Measurements from ENCODE around the gene HRNR.
"Not testable (repeated sequence)": the region's sequence is repeated elsewhere in the genome, so short reads cannot be mapped to it uniquely, and the experiment has no call there.

Gene HRNR

DNA sequence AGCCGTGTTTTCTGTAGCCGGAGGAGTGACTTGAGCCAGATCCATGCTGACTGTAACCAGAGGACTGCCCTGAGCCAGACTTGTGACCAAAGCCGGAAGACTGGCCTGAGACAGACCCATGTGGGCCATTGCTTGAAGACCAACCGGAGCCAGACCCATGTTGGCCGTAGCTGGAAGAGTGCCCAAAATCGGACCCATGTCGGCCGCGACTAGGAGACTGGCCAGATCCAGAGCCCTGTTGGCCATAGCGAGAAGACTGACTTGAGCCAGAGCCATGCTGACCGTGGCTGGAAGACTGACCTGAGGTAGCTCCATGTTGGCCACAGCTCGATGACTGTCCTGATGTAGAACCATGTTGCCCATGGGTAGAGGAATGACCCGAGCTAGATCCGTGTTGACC is 4.6 kb downstream of the HRNR start:
- not testable (repeated sequence) for H3K9me3 ChIP-seq (ENCODE audit: control insufficient read depth, insufficient read depth, low read length); H3K27me3 ChIP-seq (ENCODE audit: control insufficient read depth, insufficient read depth, low read length); H3K36me3 ChIP-seq (ENCODE audit: control insufficient read depth, insufficient read depth, low read length); H3K4me1 ChIP-seq (ENCODE audit: control insufficient read depth, insufficient read depth, low read length); H3K4me3 ChIP-seq (ENCODE audit: low read depth, low read length); H3K9ac ChIP-seq (ENCODE audit: low read depth, low read length)

GRCh38 chr1:152218762-152219436 is 5.1 kb downstream of the HRNR start:
- no peak overlapping the region for H3K9ac ChIP-seq (ENCODE audit: low read depth, low read length)
- peaks cover 4% of the 10 kb centered on the region for H3K36me3 ChIP-seq (ENCODE audit: control insufficient read depth, insufficient read depth, low read length)
- H3K27me3 ChIP-seq (ENCODE audit: control insufficient read depth, insufficient read depth, low read length), result no peaks in the 10 kb centered on the region
- peaks cover 7% of the 10 kb centered on the region for H3K9me3 ChIP-seq (ENCODE audit: control insufficient read depth, insufficient read depth, low read length)
- no peak overlapping the region for H3K4me3 ChIP-seq (ENCODE audit: low read depth, low read length)
- H3K4me1 ChIP-seq (ENCODE audit: control insufficient read depth, insufficient read depth, low read length), result no peaks in the 10 kb centered on the region

DNA sequence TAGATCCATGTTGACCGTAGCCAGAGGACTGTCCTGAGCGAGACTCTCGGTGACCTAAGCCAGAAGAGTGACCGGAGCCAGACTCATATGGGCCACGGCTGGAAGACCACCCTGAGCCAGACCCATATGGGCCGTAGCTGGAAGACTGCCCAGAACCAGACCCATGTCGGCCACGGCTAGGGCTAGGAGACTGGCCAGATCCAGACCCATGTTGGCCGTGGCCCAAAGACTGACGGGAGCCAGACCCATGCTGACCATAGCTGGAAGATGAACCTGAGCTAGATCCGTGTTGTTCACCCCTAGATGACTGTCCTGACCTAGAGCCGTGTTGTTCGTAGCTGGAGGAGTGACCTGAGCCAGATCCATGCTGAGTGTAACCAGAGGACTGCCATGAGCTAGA is 8.4 kb downstream of the HRNR start:
- H3K36me3 ChIP-seq (ENCODE audit: control insufficient read depth, insufficient read depth, low read length); H3K4me3 ChIP-seq (ENCODE audit: low read depth, low read length); H3K27me3 ChIP-seq (ENCODE audit: control insufficient read depth, insufficient read depth, low read length); H3K9me3 ChIP-seq (ENCODE audit: control insufficient read depth, insufficient read depth, low read length); H3K4me1 ChIP-seq (ENCODE audit: control insufficient read depth, insufficient read depth, low read length); H3K9ac ChIP-seq (ENCODE audit: low read depth, low read length): not testable (repeated sequence)

DNA sequence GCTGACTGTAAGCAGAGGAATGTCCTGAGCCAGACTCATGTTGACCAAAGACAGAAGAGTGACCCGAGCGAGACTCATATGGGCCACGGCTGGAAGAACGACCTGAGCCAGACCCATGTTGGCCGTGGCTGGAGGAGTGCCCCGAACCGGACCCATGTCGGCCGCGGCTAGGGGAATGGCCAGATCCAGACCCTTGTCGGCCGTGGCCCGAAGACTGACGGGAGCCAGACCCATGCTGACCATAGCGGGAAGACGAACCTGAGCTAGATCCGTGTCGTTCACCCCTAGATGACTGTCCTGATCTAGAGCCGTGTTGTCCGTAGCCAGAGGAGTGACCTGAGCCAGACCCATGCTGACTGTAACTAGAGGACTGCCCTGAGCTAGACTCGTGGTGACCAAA is 9.1 kb downstream of the HRNR start:
- H3K4me3 ChIP-seq (ENCODE audit: low read depth, low read length); H3K4me1 ChIP-seq (ENCODE audit: control insufficient read depth, insufficient read depth, low read length); H3K27me3 ChIP-seq (ENCODE audit: control insufficient read depth, insufficient read depth, low read length); H3K36me3 ChIP-seq (ENCODE audit: control insufficient read depth, insufficient read depth, low read length); H3K9ac ChIP-seq (ENCODE audit: low read depth, low read length); H3K9me3 ChIP-seq (ENCODE audit: control insufficient read depth, insufficient read depth, low read length): not testable (repeated sequence)

DNA sequence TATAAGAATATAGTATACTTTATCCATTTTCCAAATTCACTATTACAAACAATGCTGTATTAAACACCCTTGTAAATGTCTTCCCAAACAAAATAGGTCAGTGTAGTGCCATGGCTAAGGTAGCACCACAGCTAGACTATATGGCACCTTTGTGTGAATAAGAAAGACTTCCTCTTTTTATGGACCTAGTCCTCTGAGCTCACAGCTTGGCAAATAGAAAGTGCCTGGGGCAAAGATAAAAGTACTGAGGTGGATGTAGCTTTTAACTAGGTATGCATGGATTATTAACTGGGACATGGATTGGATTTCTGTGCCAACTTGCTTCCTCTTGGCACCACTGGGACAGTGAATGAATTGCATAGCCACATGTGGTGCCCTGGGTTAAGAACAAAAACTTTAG is 25.0 kb downstream of the HRNR start:
- Histone ChIP-seq H3K9me3 (ENCODE audit: control insufficient read depth, insufficient read depth, low read length) (peaks cover 9% of the 10 kb centered on the region), H3K36me3 (ENCODE audit: control insufficient read depth, insufficient read depth, low read length) (no peaks in the 10 kb centered on the region), H3K27me3 (ENCODE audit: control insufficient read depth, insufficient read depth, low read length) (no peaks in the 10 kb centered on the region), H3K4me1 (ENCODE audit: control insufficient read depth, insufficient read depth, low read length) (no peaks in the 10 kb centered on the region), H3K9ac (ENCODE audit: low read depth, low read length) (no peak overlapping the region), H3K4me3 (ENCODE audit: low read depth, low read length) (no peak overlapping the region)

DNA sequence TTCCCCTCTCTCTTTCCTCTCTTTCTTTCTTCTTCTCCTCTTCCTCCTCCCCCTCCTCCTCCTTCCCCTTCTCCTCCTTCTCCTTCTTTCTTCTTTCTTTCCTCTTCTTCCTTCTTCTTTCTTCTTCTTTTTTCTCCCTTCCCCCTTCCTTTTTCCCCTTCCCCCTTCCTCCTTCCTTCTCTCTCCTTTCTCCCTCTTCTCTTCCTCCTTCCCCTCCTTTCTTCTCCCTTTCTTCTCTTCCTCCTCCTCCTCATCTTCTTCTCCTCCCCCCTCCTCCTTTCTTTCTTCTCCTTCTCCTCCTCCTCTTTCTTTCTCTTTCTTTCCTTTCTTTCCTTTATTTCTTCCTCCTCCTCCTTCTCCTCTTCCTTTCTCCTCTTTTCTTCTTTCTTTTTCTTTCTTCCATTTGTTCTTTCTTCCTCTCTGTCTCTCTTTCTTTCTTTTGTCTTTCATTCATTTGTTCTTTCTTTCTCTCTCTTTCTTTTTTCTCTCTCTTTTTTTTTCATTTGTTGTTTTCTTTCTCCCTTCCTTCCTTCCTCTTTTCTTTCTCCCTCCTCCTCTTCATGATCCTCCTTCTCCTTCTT is 26.5 kb downstream of the HRNR start:
- peaks cover 6% of the 10 kb centered on the region for H3K9me3 ChIP-seq (ENCODE audit: control insufficient read depth, insufficient read depth, low read length)
- no peaks in the 10 kb centered on the region for H3K4me1 ChIP-seq (ENCODE audit: control insufficient read depth, insufficient read depth, low read length)
- H3K4me3 ChIP-seq (ENCODE audit: low read depth, low read length), result no peak overlapping the region

DNA sequence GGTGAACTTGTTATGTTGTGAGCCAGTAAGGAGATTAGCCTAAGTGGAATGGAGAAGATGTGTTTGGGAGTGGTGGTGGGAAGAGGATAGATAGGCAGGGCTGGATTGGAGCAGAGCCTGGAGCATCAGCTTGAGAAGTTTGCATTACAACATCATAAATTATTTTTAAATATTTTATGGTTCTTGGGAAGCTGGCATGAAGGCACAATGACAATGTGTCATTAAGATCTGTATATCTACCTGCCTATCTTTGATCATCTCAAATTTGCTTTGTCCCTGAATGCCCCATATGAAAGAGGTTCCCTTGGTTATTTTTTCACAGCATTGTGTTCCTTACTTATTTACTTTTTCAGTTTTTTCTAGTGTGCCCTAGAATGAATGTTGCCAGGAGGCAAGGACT is 32.3 kb downstream of the HRNR start:
- Histone ChIP-seq H3K36me3 (ENCODE audit: control insufficient read depth, insufficient read depth, low read length) (no peaks in the 10 kb centered on the region), H3K4me3 (ENCODE audit: low read depth, low read length) (no peak overlapping the region), H3K9me3 (ENCODE audit: control insufficient read depth, insufficient read depth, low read length) (no peaks in the 10 kb centered on the region), H3K27me3 (ENCODE audit: control insufficient read depth, insufficient read depth, low read length) (no peaks in the 10 kb centered on the region), H3K4me1 (ENCODE audit: control insufficient read depth, insufficient read depth, low read length) (no peaks in the 10 kb centered on the region), H3K9ac (ENCODE audit: low read depth, low read length) (no peak overlapping the region)

More for the DNA sequence above, 26.5 kb downstream of the HRNR start:
- no peaks in the 10 kb centered on the region for H3K36me3 ChIP-seq (ENCODE audit: control insufficient read depth, insufficient read depth, low read length)
- H3K27me3 ChIP-seq (ENCODE audit: control insufficient read depth, insufficient read depth, low read length), result no peaks in the 10 kb centered on the region
- no peak overlapping the region for H3K9ac ChIP-seq (ENCODE audit: low read depth, low read length)

GRCh38 chr1:152191260-152191659 is 32.7 kb downstream of the HRNR start:
- no peaks in the 10 kb centered on the region for H3K27me3 ChIP-seq (ENCODE audit: control insufficient read depth, insufficient read depth, low read length)
- no peak overlapping the region for H3K9ac ChIP-seq (ENCODE audit: low read depth, low read length)
- H3K4me3 ChIP-seq (ENCODE audit: low read depth, low read length), result no peak overlapping the region
- H3K9me3 ChIP-seq (ENCODE audit: control insufficient read depth, insufficient read depth, low read length), result no peaks in the 10 kb centered on the region
- no peaks in the 10 kb centered on the region for H3K36me3 ChIP-seq (ENCODE audit: control insufficient read depth, insufficient read depth, low read length)
- H3K4me1 ChIP-seq (ENCODE audit: control insufficient read depth, insufficient read depth, low read length), result no peaks in the 10 kb centered on the region

DNA sequence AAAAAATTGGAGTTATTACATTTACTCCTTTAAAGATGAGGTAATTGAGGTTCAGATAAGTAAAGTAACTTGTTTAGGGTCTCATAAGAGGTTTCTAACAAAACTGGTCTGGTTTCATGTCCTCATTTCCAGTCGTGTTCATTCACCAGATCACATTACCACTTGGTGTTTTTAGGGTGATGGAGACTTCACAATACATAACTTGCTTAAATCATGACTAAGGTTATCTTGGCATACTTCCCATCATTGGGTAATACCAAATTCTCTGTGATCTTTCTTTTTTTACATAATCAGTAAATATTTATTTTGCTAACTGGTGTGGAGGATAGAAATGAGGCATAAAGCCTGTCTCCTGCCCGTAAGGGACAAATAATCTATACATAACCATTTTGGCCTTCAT is 33.4 kb downstream of the HRNR start:
- Histone ChIP-seq H3K36me3 (ENCODE audit: control insufficient read depth, insufficient read depth, low read length) (no peaks in the 10 kb centered on the region), H3K27me3 (ENCODE audit: control insufficient read depth, insufficient read depth, low read length) (no peaks in the 10 kb centered on the region), H3K9me3 (ENCODE audit: control insufficient read depth, insufficient read depth, low read length) (no peaks in the 10 kb centered on the region), H3K4me3 (ENCODE audit: low read depth, low read length) (no peak overlapping the region), H3K9ac (ENCODE audit: low read depth, low read length) (no peak overlapping the region), H3K4me1 (ENCODE audit: control insufficient read depth, insufficient read depth, low read length) (no peaks in the 10 kb centered on the region)

DNA sequence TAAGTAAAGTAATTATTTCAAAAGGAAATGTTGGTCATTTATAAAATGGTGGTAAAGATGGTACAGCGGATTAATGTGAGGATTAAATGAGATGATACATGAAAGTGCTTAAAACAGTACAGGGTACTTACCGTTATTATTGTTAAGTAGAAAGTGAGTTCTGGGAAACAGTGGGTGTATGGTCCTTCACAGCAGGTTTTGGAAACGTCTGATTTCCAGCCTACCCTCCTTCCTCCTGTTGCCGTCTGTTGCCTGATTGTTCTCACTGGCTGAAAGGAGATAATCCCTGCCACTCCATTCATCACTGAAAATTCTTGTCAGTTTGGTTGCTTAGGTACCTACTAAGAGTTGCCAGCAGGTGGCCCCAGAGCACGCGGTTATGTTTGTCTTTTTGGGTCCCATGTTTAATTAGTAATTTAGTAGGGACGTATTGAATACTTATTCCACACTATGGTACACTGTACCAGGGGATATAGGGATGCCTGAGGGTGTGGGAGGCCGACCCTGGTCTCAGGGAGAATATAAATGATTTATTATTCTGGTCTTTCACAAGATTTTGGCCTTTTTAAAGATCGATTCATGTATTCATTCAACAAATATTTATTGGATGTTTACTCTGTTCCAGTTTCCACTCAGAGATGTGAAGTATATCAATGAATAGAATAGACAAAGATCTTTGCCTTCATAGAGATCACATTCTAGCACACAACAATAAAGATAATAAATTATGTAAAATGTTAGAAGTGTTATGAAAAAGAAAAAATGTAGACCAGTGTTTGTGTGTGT is 34.1 kb downstream of the HRNR start:
- Histone ChIP-seq H3K36me3 (ENCODE audit: control insufficient read depth, insufficient read depth, low read length) (no peaks in the 10 kb centered on the region), H3K9me3 (ENCODE audit: control insufficient read depth, insufficient read depth, low read length) (no peaks in the 10 kb centered on the region), H3K4me3 (ENCODE audit: low read depth, low read length) (no peak overlapping the region), H3K27me3 (ENCODE audit: control insufficient read depth, insufficient read depth, low read length) (peaks cover 6% of the 10 kb centered on the region), H3K4me1 (ENCODE audit: control insufficient read depth, insufficient read depth, low read length) (no peaks in the 10 kb centered on the region), H3K9ac (ENCODE audit: low read depth, low read length) (no peak overlapping the region)

- no peak overlapping the region for H3K9ac ChIP-seq (ENCODE audit: low read depth, low read length)
Observed at GRCh38 chr1:152188673-152189591, 35.1 kb downstream of the HRNR start.

More at GRCh38 chr1:152188673-152189591, 35.1 kb downstream of the HRNR start:
- Histone ChIP-seq H3K36me3 (ENCODE audit: control insufficient read depth, insufficient read depth, low read length) (no peaks in the 10 kb centered on the region), H3K4me3 (ENCODE audit: low read depth, low read length) (no peak overlapping the region), H3K27me3 (ENCODE audit: control insufficient read depth, insufficient read depth, low read length) (peaks cover 9% of the 10 kb centered on the region), H3K9me3 (ENCODE audit: control insufficient read depth, insufficient read depth, low read length) (no peaks in the 10 kb centered on the region), H3K4me1 (ENCODE audit: control insufficient read depth, insufficient read depth, low read length) (no peaks in the 10 kb centered on the region)
